AG04449 (cell line): ENCODE results near the gene MSI1.

Source experiments
- CTCF ChIA-PET: fragments of 350-600 bp; formaldehyde crosslinking; extraction: SDS; loops from one replicate; lab custom pipeline; 2021; ENCODE audit warnings: antibody characterized with exemption; lab: Yijun Ruan, JAX
- POLR2A ChIA-PET: fragments of 400-600, 350-600 bp; formaldehyde crosslinking; extraction: SDS; loops from one replicate; lab custom pipeline; 2020; ENCODE audit warnings: antibody characterized with exemption, inconsistent platforms; lab: Yijun Ruan, JAX
- DNase-seq: peaks from one replicate; pipeline ENCODE4 v3.0.0-alpha.2; 2010; ENCODE audit warnings: low read depth, low spot score
- H3K4me3 ChIP-seq: 2 replicates; pipeline ENCODE4 v1.5.1; 2011; ENCODE audit warnings: low read depth, mild to moderate bottlenecking, control low read depth, low read length
- CTCF ChIP-seq: IDR thresholded peaks from one replicate; pipeline ENCODE4 v1.5.1; 2011; ENCODE audit warnings: mild to moderate bottlenecking, moderate library complexity, low read length, control low read depth, inconsistent platforms; ENCODE audit not compliant: insufficient read depth; ENCODE audit errors: missing control alignments

Gene MSI1

GRCh38 chr12:120346681-120347080 lies 22.3 kb downstream of the MSI1 start:
- CTCF ChIA-PET: interaction anchor here (0.8 to 1.7 kb wide), 3 partner anchors 8 to 84 kb away, joined by 3 to 5 read pairs (median 3); no protein-coding TSS in a partner anchor
- POLR2A ChIA-PET: no interaction called here
- TF ChIP-seq CTCF: no peak
- DNase-seq: no peak
- no peak overlapping the region for H3K4me3 ChIP-seq

GRCh38 chr12:120346031-120346430 lies 22.9 kb downstream of the MSI1 start:
- no peak for TF ChIP-seq CTCF
- CTCF ChIA-PET: interaction anchor here (1.0 kb wide), 1 partner anchor 8 kb away, joined by 3 read pairs; no protein-coding TSS in a partner anchor
- H3K4me3 ChIP-seq: no peak overlapping the region
- no peak for DNase-seq
- POLR2A ChIA-PET: no interaction called here

GRCh38 chr12:120343692-120344091 lies 25.3 kb downstream of the MSI1 start:
- no peak overlapping the region for H3K4me3 ChIP-seq
- TF ChIP-seq CTCF: no peak
- POLR2A ChIA-PET: no interaction called here
- CTCF ChIA-PET: no interaction called here
- DNase-seq: no peak

GRCh38 chr12:120343039-120343537 lies 25.9 kb downstream of the MSI1 start:
- ChIA-PET POLR2A (no interaction called here), CTCF (interaction anchor here (0.8 kb wide), 1 partner anchor 10 kb away, joined by 3 read pairs; no protein-coding TSS in a partner anchor)
- no peak overlapping the region for H3K4me3 ChIP-seq
- no peak for DNase-seq
- no peak for TF ChIP-seq CTCF

GRCh38 chr12:120342175-120343038 lies 26.6 kb downstream of the MSI1 start:
- H3K4me3 ChIP-seq: no peak overlapping the region
- TF ChIP-seq CTCF: no peak
- ChIA-PET CTCF (interaction anchor here (0.8 to 1.7 kb wide), 3 partner anchors 11 to 15 kb away, joined by 3 to 9 read pairs (median 4); no protein-coding TSS in a partner anchor), POLR2A (no interaction called here)
- DNase-seq: no peak

- ChIA-PET CTCF (interaction anchor here (1.2 to 2.5 kb wide), 4 partner anchors 12 to 92 kb away, joined by 4 to 6 read pairs (median 4); no protein-coding TSS in a partner anchor), POLR2A (no interaction called here)
- DNase-seq: no peak
- no peak for TF ChIP-seq CTCF
- no peak overlapping the region for H3K4me3 ChIP-seq
These were observed 29.7 kb downstream of the MSI1 start for GRCh38 chr12:120339256-120339655.
